OCI-LY3 (cell line): Measurements from ENCODE around the gene CHSY3.

Experiments used
- CTCF ChIP-seq: fragments of 200-600, 300-600 bp; sonication (generic); IDR thresholded peaks from 2 replicates; pipeline ENCODE4 v1.5.1; 2014; ENCODE audit warnings: antibody characterized with exemption, low read length, low read depth
- EZH2phosphoT487 ChIP-seq: fragments of 200-600 bp; shearing (Covaris generic); IDR thresholded peaks from 2 replicates; pipeline ENCODE4 v1.6.1; 2018; ENCODE audit warnings: antibody characterized with exemption, mixed run types, low read depth

- no peak for TF ChIP-seq CTCF
- no peak for TF ChIP-seq EZH2phosphoT487
Observed at GRCh38 chr5:130135506-130135905, 231.2 kb downstream of the CHSY3 start.
